Small intestine (tissue), 7 donors: ENCODE data around the gene NINJ1. TPM values are rescaled to one million over a fixed set of nuclear protein-coding genes. Genes with fewer than 3 reads are reported as not detected.

ENCODE experiments used
- DNase-seq, 2 donors: peaks; one replicate each; pipeline versions ENCODE4 v3.0.0 to v3.0.0-alpha.2; 2013
- FAIRE-seq: peaks from 2 replicates; lab custom pipeline; 2012; peaks lifted over from hg19 to GRCh38; lab: Jason Lieb, UNC
- H3K27ac ChIP-seq, 3 donors: one replicate each; pipeline ENCODE4 v1.5.1; 2013; ENCODE audit warnings: low read length in 2 of 3, mild to moderate bottlenecking in 2 of 3, control low read depth in 1 of 3, inconsistent platforms in 1 of 3, low read depth in 1 of 3, moderate library complexity in 1 of 3
- H3K27me3 ChIP-seq, 3 donors: one replicate each; pipeline ENCODE4 v1.6.1; 2013; ENCODE audit warnings: low read length in 3 of 3, inconsistent platforms in 1 of 3; ENCODE audit not compliant: control insufficient read depth in 3 of 3, insufficient read depth in 3 of 3
- H3K36me3 ChIP-seq, 3 donors: one replicate each; pipeline ENCODE4 v1.6.1; 2013; ENCODE audit warnings: low read length in 3 of 3, inconsistent platforms in 1 of 3, low read depth in 1 of 3, mild to moderate bottlenecking in 1 of 3, moderate library complexity in 1 of 3; ENCODE audit not compliant: control insufficient read depth in 3 of 3, insufficient read depth in 2 of 3
- H3K4me1 ChIP-seq, 3 donors: one replicate each; pipeline ENCODE4 v1.6.1; 2013; ENCODE audit warnings: low read length in 2 of 3, inconsistent platforms in 1 of 3, low read depth in 1 of 3, mild to moderate bottlenecking in 1 of 3, moderate library complexity in 1 of 3; ENCODE audit not compliant: control insufficient read depth in 3 of 3, insufficient read depth in 2 of 3
- H3K4me3 ChIP-seq, 3 donors: one replicate each; pipeline ENCODE4 v1.5.1; 2013; ENCODE audit warnings: low read length in 3 of 3, control low read depth in 1 of 3, inconsistent platforms in 1 of 3, low read depth in 1 of 3, mild to moderate bottlenecking in 1 of 3, moderate library complexity in 1 of 3
- H3K9me3 ChIP-seq, 2 donors: one replicate each; pipeline ENCODE4 v1.6.1; 2013; ENCODE audit warnings: low read depth in 1 of 2, low read length in 1 of 2; ENCODE audit not compliant: control insufficient read depth in 2 of 2, insufficient read depth in 1 of 2
- WGBS, 3 donors: extraction: QIAGEN DNeasy Blood & Tissue Kit; methylation state at CpG; one replicate each; pipeline ENCODE4 v1.1.7; 2013; 5-methylcytosine and 5-hydroxymethylcytosine counted together
- polyA plus RNA-seq, 4 donors: library from polyadenylated mRNA; stranded (reverse) in 3 of 4; unstranded in 1 of 4; fragments of 200-250 nt in 3 of 4; fragments of 120-200 nt in 1 of 4; gene quantifications; one replicate each; pipeline versions ENCODE4 v1.2.1 to v1.2.3, GENCODE V29; 2013
- donor health status: healthy with polysubstance abuse.
- donor health status: control.
- donor health status: control.
- donor health status: Bipolar disorder and iron deficiency.
- donor health status: healthy.

NINJ1 gene
- polyA plus RNA-seq, 4 donors, result 29.4 to 93.2 (median 54.0) TPM

GRCh38 chr9:93132287-93132927, 1.6 kb downstream of the NINJ1 start:
- H3K27me3 ChIP-seq, result no peaks in the 10 kb centered on the region
- 17 to 36% (median 34%) methylated on average over 7 to 12 of the region's 12 CpGs for WGBS, 3 donors
- H3K27ac ChIP-seq, result peak overlapping the region in 2 of 3 donors; percentile 94 to 99
- H3K4me3 ChIP-seq, result peak overlapping the region in 2 of 3 donors; percentile 89 to 92
- peaks cover 3 to 37% (median 7%) of the 10 kb centered on the region in 3 donors for H3K4me1 ChIP-seq
- peaks cover 0 to 49% (median 0%) of the 10 kb centered on the region in 3 donors for H3K36me3 ChIP-seq
- DNase-seq (peak; percentile 25 to 57), FAIRE-seq (no peak)
- H3K9me3 ChIP-seq, result no peaks in the 10 kb centered on the region

- H3K4me3 ChIP-seq, result peak overlapping the region in 1 of 3 donors; percentile 92
Measured at GRCh38 chr9:93131599-93132286, 2.3 kb downstream of the NINJ1 start.

GRCh38 chr9:93130861-93131481, 3.1 kb downstream of the NINJ1 start:
- H3K36me3 ChIP-seq, result peaks cover 0 to 56% (median 0%) of the 10 kb centered on the region in 3 donors
- H3K27me3 ChIP-seq, result no peaks in the 10 kb centered on the region
- 62 to 84% (median 76%) methylated on average over 14 to 15 of the region's 15 CpGs for WGBS, 3 donors
- DNase-seq (no peak), FAIRE-seq (no peak)
- peaks cover 3 to 49% (median 7%) of the 10 kb centered on the region in 3 donors for H3K4me1 ChIP-seq
- H3K9me3 ChIP-seq, result no peaks in the 10 kb centered on the region
- H3K4me3 ChIP-seq, result no peak overlapping the region
- peak overlapping the region in 2 of 3 donors; percentile 9 to 94 for H3K27ac ChIP-seq

More at GRCh38 chr9:93131599-93132286, 2.3 kb downstream of the NINJ1 start:
- Histone ChIP-seq H3K9me3 (no peaks in the 10 kb centered on the region), H3K27me3 (no peaks in the 10 kb centered on the region), H3K36me3 (peaks cover 0 to 51% (median 0%) of the 10 kb centered on the region in 3 donors), H3K4me1 (peaks cover 3 to 43% (median 7%) of the 10 kb centered on the region in 3 donors), H3K27ac (peak overlapping the region in 2 of 3 donors; percentile 94 to 99)
- no peak for FAIRE-seq
- WGBS, 3 donors, result 89 to 93% (median 90%) methylated on average over 13 of the region's 13 CpGs
- DNase-seq, result no peak

- no peaks in the 10 kb centered on the region for H3K9me3 ChIP-seq
- peaks cover 0 to 67% (median 0%) of the 10 kb centered on the region in 3 donors for H3K36me3 ChIP-seq
- H3K4me3 ChIP-seq, result no peak overlapping the region
- H3K27me3 ChIP-seq, result no peaks in the 10 kb centered on the region
- no peak overlapping the region for H3K27ac ChIP-seq
- peaks cover 3 to 47% (median 7%) of the 10 kb centered on the region in 3 donors for H3K4me1 ChIP-seq
- no peak for FAIRE-seq
- WGBS, 3 donors, result 76 to 85% (median 76%) methylated on average over 11 of the region's 11 CpGs
- DNase-seq, result no peak
Measured at GRCh38 chr9:93129691-93130500, 4.2 kb downstream of the NINJ1 start.

- DNase-seq, result no peak
- WGBS, 3 donors, result 57 to 87% (median 77%) methylated on average over 8 of the region's 8 CpGs
- H3K4me3 ChIP-seq, result no peak overlapping the region
- FAIRE-seq, result no peak
- no peak overlapping the region for H3K27ac ChIP-seq
- H3K9me3 ChIP-seq, result no peaks in the 10 kb centered on the region
- H3K4me1 ChIP-seq, result peaks cover 3 to 42% (median 7%) of the 10 kb centered on the region in 3 donors
- peaks cover 0 to 73% (median 0%) of the 10 kb centered on the region in 3 donors for H3K36me3 ChIP-seq
- no peaks in the 10 kb centered on the region for H3K27me3 ChIP-seq
Measured at GRCh38 chr9:93129286-93129685, 4.8 kb downstream of the NINJ1 start.

- DNase-seq (no peak), FAIRE-seq (no peak)
- Histone ChIP-seq H3K9me3 (no peaks in the 10 kb centered on the region), H3K36me3 (peaks cover 0 to 78% (median 0%) of the 10 kb centered on the region in 3 donors), H3K27me3 (no peaks in the 10 kb centered on the region), H3K4me3 (no peak overlapping the region), H3K4me1 (peaks cover 3 to 42% (median 7%) of the 10 kb centered on the region in 3 donors), H3K27ac (no peak overlapping the region)
- 86 to 91% (median 88%) methylated on average over 10 of the region's 10 CpGs for WGBS, 3 donors
Measured at GRCh38 chr9:93128715-93129224, 5.3 kb downstream of the NINJ1 start.

GRCh38 chr9:93128011-93128714, 5.9 kb downstream of the NINJ1 start:
- Histone ChIP-seq H3K4me3 (no peak overlapping the region), H3K9me3 (no peaks in the 10 kb centered on the region), H3K27me3 (no peaks in the 10 kb centered on the region), H3K4me1 (peaks cover 3 to 40% (median 5%) of the 10 kb centered on the region in 3 donors), H3K36me3 (peaks cover 0 to 84% (median 0%) of the 10 kb centered on the region in 3 donors), H3K27ac (peak overlapping the region in 1 of 3 donors; percentile 80)
- FAIRE-seq (no peak), DNase-seq (no peak)
- WGBS, 3 donors, result 82 to 87% (median 86%) methylated on average over 14 of the region's 14 CpGs
